ENCODE results near the gene MACF1. TPM values are rescaled to one million over a fixed set of nuclear protein-coding genes. Genes with fewer than 3 reads are reported as not detected.

The MACF1 gene
- total and polyA plus RNA-seq, 2 donors (not counting 1 experiment from before 2014, with no cell fraction given): 64.1 to 159 TPM

DNA sequence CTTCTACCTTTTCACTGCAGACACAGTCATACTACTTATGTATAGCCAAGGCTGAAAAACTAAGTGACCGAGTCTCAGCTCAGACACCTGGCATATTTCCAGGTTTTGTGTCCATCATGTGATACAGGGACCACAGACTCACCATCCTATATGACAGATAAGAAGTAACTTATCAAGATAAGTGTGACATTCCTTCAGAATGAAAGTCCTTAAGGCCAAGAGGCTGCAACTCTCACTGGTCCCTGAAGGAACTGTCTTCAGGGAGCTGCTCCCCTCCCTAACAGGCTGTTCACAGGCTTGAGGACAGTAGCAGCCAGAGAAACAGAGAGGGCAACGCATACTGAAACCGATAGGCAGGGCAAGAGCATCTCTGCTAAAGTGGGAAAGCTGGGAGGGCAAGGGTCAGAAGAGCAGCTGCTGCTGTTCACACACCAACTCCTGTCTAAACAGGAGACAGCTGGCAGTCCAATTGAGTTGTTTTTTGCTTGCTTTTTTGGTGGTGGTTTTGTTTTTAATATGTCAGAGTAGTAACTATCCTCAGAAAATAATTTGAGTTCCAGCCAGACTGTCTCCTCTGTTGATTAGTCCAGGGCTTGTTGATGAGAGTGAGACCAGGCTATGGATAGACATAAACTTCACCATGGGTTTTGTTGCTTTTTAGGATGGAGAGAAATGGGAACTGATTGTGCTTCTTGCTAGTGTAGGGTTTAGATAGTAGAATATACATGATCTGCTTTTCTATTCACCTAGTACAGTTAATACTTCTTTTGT, 67.7 kb downstream of the MACF1 start:
- Histone ChIP-seq H2AFZ (ENCODE audit: insufficient read depth, low read depth, low read length, poor library complexity, severe bottlenecking) (no peak overlapping the region), H3K27ac (ENCODE audit: low read length in 2 of 2) (peak overlapping the region in 1 of 2 donors; percentile 3), H3K4me3 (ENCODE audit: control extremely low read depth in 1 of 5, extremely low read depth in 1 of 5, insufficient read depth in 1 of 5, low read depth in 2 of 5, low read length in 4 of 5) (no peak overlapping the region), H3K9ac (ENCODE audit: low read length) (no peak overlapping the region), H3K4me1 (ENCODE audit: control insufficient read depth in 2 of 2, insufficient read depth in 2 of 2, low read length in 2 of 2) (peaks cover 61 to 66% of the 10 kb centered on the region in 2 donors), H3K4me2 (replicated peaks; ENCODE audit: low read depth, low read length, poor library complexity, severe bottlenecking) (peak overlapping the region; percentile 72), H3K36me3 (replicated peaks in 1 of 2; ENCODE audit: control extremely low read depth in 1 of 2, control insufficient read depth in 1 of 2, extremely low read depth in 1 of 2, insufficient read depth in 2 of 2, low read length in 1 of 2) (peaks cover 0 to 6% of the 10 kb centered on the region in 2 experiments), H4K20me1 (ENCODE audit: control insufficient read depth, insufficient read depth, low read length, poor library complexity, severe bottlenecking) (peaks cover 42% of the 10 kb centered on the region), H3K79me2 (ENCODE audit: control insufficient read depth, insufficient read depth, low read length) (peaks cover 85% of the 10 kb centered on the region), H3K9me3 (ENCODE audit: control extremely low read depth in 1 of 3, control insufficient read depth in 2 of 3, insufficient read depth in 1 of 3, low read length in 2 of 3) (no peaks in the 10 kb centered on the region), H3K27me3 (replicated peaks in 1 of 4; ENCODE audit: control extremely low read depth in 1 of 4, control insufficient read depth in 3 of 4, insufficient read depth in 4 of 4, low read length in 3 of 4) (no peaks in the 10 kb centered on the region)
- intact Hi-C loops (cut with micrococcal nuclease): no loop called here
- ATAC-seq (ENCODE audit: low read depth): no peak
- 46% methylated on average over 3 of the region's 3 CpGs for WGBS (ENCODE audit: insufficient coverage)
- ChIA-PET CTCF (interaction anchor here (0.7 to 7.9 kb wide), 6 partner anchors 12 to 173 kb away, joined by 3 to 89 read pairs (median 6); no protein-coding TSS in a partner anchor), POLR2A (interaction anchor here (0.7 kb wide), 1 partner anchor 16 kb away, joined by 12 read pairs; no protein-coding TSS in a partner anchor)
- TF ChIP-seq, protein P1, sequence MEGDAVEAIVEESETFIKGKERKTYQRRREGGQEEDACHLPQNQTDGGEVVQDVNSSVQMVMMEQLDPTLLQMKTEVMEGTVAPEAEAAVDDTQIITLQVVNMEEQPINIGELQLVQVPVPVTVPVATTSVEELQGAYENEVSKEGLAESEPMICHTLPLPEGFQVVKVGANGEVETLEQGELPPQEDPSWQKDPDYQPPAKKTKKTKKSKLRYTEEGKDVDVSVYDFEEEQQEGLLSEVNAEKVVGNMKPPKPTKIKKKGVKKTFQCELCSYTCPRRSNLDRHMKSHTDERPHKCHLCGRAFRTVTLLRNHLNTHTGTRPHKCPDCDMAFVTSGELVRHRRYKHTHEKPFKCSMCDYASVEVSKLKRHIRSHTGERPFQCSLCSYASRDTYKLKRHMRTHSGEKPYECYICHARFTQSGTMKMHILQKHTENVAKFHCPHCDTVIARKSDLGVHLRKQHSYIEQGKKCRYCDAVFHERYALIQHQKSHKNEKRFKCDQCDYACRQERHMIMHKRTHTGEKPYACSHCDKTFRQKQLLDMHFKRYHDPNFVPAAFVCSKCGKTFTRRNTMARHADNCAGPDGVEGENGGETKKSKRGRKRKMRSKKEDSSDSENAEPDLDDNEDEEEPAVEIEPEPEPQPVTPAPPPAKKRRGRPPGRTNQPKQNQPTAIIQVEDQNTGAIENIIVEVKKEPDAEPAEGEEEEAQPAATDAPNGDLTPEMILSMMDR (IDR thresholded peaks at IDR 0.05): no peak
- TF ChIP-seq EZH2 (IDR thresholded peaks at IDR 0.05; ENCODE audit: borderline replicate concordance, insufficient read depth, low read depth, low read length, poor library complexity, severe bottlenecking): no peak
- DNase-seq: peak; percentile 19
- Mint-ChIP-seq H3K27me3 (no peaks in the 10 kb centered on the region), H3K9me3 (ENCODE audit: insufficient read depth) (no peaks in the 10 kb centered on the region), H3K27ac (peak overlapping the region; percentile 32), H3K4me3 (peak overlapping the region; percentile 26), H3K4me1 (peaks cover 71% of the 10 kb centered on the region)
